SK-N-SH (cell line): ENCODE measurements around the gene FMO3. TPM values are rescaled to one million over a fixed set of nuclear protein-coding genes. Genes with fewer than 3 reads are reported as not detected.

Experiments
- CTCF ChIA-PET: fragments of 300-600, 350-600 bp; formaldehyde crosslinking; extraction: SDS; loops from one replicate; lab custom pipeline; 2021; lab: Yijun Ruan, JAX
- POLR2A ChIA-PET: fragments of 350-600 bp; sonication (Branson Sonifier 250); formaldehyde crosslinking; extraction: SDS; loops from one replicate; lab custom pipeline; 2020; ENCODE audit warnings: antibody characterized with exemption, inconsistent platforms; lab: Yijun Ruan, JAX
- DNase-seq: peaks from one replicate; pipeline ENCODE4 v3.0.0; 2012
- H2AFZ ChIP-seq: fragments of 200-600 bp; sonication (generic); 2 replicates; pipeline ENCODE4 v1.8.1; 2016; ENCODE audit warnings: antibody characterized with exemption, mild to moderate bottlenecking, low read depth
- H3F3A ChIP-seq: fragments of 200-600 bp; sonication (generic); replicated peaks from 2 replicates; pipeline ENCODE3; 2016; ENCODE audit warnings: antibody characterized with exemption, mild to moderate bottlenecking; ENCODE audit not compliant: insufficient read depth
- H3K27ac ChIP-seq, 2 experiments: fragments of 200-500 bp in 1 of 2; fragments of 200-600 bp in 1 of 2; sonication (Bioruptor generic) in 1 of 2; sonication (generic), shearing (Covaris generic) in 1 of 2; 2 replicates each; pipeline versions ENCODE4 v1.5.1 to v1.6.1; 2014 to 2016; ENCODE audit warnings: low read depth in 2 of 2, inconsistent platforms in 1 of 2, low read length in 1 of 2, mild to moderate bottlenecking in 1 of 2, mixed read lengths in 1 of 2
- H3K27me3 ChIP-seq: fragments of 200-600 bp; sonication (generic), shearing (Covaris generic); 2 replicates; pipeline ENCODE4 v1.6.1; 2016; ENCODE audit warnings: mixed run types; ENCODE audit not compliant: insufficient read depth
- H3K36me3 ChIP-seq, 2 experiments: fragments of 200-500 bp in 1 of 2; fragments of 200-600 bp in 1 of 2; sonication (Bioruptor generic) in 1 of 2; sonication (generic) in 1 of 2; replicated peaks in 1 of 2; 2 replicates each; pipeline versions ENCODE3 to v1.5.1; 2014 to 2016; ENCODE audit warnings: low read length in 1 of 2, mild to moderate bottlenecking in 1 of 2; ENCODE audit not compliant: insufficient read depth in 2 of 2, control insufficient read depth in 1 of 2
- H3K4me1 ChIP-seq, 2 experiments: fragments of 200-500 bp in 1 of 2; fragments of 200-600 bp in 1 of 2; sonication (Bioruptor generic) in 1 of 2; sonication (generic), shearing (Covaris generic) in 1 of 2; 2 replicates each; pipeline versions ENCODE4 v1.5.1 to v1.6.1; 2014 to 2016; ENCODE audit warnings: low read depth in 1 of 2, low read length in 1 of 2, mixed run types in 1 of 2; ENCODE audit not compliant: insufficient read depth in 2 of 2, control insufficient read depth in 1 of 2
- H3K4me2 ChIP-seq: fragments of 200-600 bp; sonication (generic), shearing (Covaris generic); 2 replicates; pipeline ENCODE4 v1.6.1; 2017; ENCODE audit warnings: mixed run types
- H3K4me3 ChIP-seq, 2 experiments: fragments of 200-500 bp in 1 of 2; fragments of 200-600 bp in 1 of 2; sonication (Bioruptor generic) in 1 of 2; sonication (generic), shearing (Covaris generic) in 1 of 2; 2 replicates each; pipeline versions ENCODE4 v1.5.1 to v1.8.1; 2014 to 2016; ENCODE audit warnings: low read depth in 2 of 2, inconsistent platforms in 1 of 2, low read length in 1 of 2, mild to moderate bottlenecking in 1 of 2, mixed read lengths in 1 of 2, moderate library complexity in 1 of 2
- H3K79me2 ChIP-seq: fragments of 200-600 bp; sonication (generic); 2 replicates; pipeline ENCODE4 v1.8.1; 2017; ENCODE audit warnings: mild to moderate bottlenecking; ENCODE audit not compliant: insufficient read depth
- H3K9ac ChIP-seq: fragments of 200-600 bp; sonication (generic); 2 replicates; pipeline ENCODE4 v1.6.1; 2017; ENCODE audit warnings: mixed run types
- H3K9me2 ChIP-seq: fragments of 200-600 bp; sonication (generic); 2 replicates; pipeline ENCODE4 v1.6.1; 2017; ENCODE audit warnings: mixed run types
- H3K9me3 ChIP-seq: fragments of 200-600 bp; sonication (generic); 2 replicates; pipeline ENCODE4 v1.6.1; 2017; ENCODE audit warnings: mixed run types, mild to moderate bottlenecking, moderate library complexity
- H4K20me1 ChIP-seq: fragments of 200-600 bp; sonication (generic); 2 replicates; pipeline ENCODE4 v1.6.1; 2017; ENCODE audit warnings: mild to moderate bottlenecking, mixed run types; ENCODE audit not compliant: insufficient read depth
- ELF1 ChIP-seq: IDR thresholded peaks from 2 replicates; pipeline ENCODE4 v1.4.0; 2012
- EP300 ChIP-seq, 2 experiments: IDR thresholded peaks; 2 replicates each; pipeline versions ENCODE4 v1.4.0 to v1.6.1; 2012; ENCODE audit warnings: borderline replicate concordance in 1 of 2, low read depth in 1 of 2, low read length in 1 of 2
- FOSL2 ChIP-seq: IDR thresholded peaks from 2 replicates; pipeline ENCODE4 v1.4.0; 2012; ENCODE audit warnings: low read depth, mild to moderate bottlenecking, moderate library complexity, borderline replicate concordance
- FOXJ3 ChIP-seq: sonication (generic); formaldehyde crosslinking; IDR thresholded peaks from 2 replicates; pipeline ENCODE4 v1.5.1; 2020; ENCODE audit warnings: mild to moderate bottlenecking, missing genetic modification reagents
- FOXM1 ChIP-seq: IDR thresholded peaks from 2 replicates; pipeline ENCODE4 v1.4.0; 2012; ENCODE audit warnings: low read depth, mild to moderate bottlenecking
- GABPA ChIP-seq: IDR thresholded peaks from 2 replicates; pipeline ENCODE4 v1.4.0; 2012; ENCODE audit warnings: low read depth, mild to moderate bottlenecking
- GATA2 ChIP-seq: sonication (generic); formaldehyde crosslinking; IDR thresholded peaks from 2 replicates; pipeline ENCODE4 v1.5.0; 2020; ENCODE audit warnings: mild to moderate bottlenecking, missing genetic modification reagents
- JUND ChIP-seq: IDR thresholded peaks from 2 replicates; pipeline ENCODE4 v1.4.0; 2012
- MXI1 ChIP-seq: IDR thresholded peaks from 2 replicates; pipeline ENCODE4 v1.6.1; 2012; ENCODE audit warnings: mild to moderate bottlenecking, low read depth, low read length, improper control_type of control experiment
- NFIC ChIP-seq: IDR thresholded peaks from 2 replicates; pipeline ENCODE4 v1.4.0; 2012; ENCODE audit warnings: borderline replicate concordance
- RAD21 ChIP-seq: IDR thresholded peaks from 2 replicates; pipeline ENCODE4 v1.6.1; 2012; ENCODE audit warnings: mild to moderate bottlenecking, low read length
- RFX5 ChIP-seq: IDR thresholded peaks from 2 replicates; pipeline ENCODE4 v1.6.1; 2012; ENCODE audit warnings: mild to moderate bottlenecking, improper control_type of control experiment, low read length
- RXRA ChIP-seq: IDR thresholded peaks from 2 replicates; pipeline ENCODE4 v1.4.0; 2012; ENCODE audit warnings: low read depth, mild to moderate bottlenecking, borderline replicate concordance
- TAF1 ChIP-seq: IDR thresholded peaks from 2 replicates; pipeline ENCODE4 v1.6.1; 2012; ENCODE audit warnings: low read depth, mild to moderate bottlenecking, low read length, moderate library complexity, borderline replicate concordance
- TEAD4 ChIP-seq: IDR thresholded peaks from 2 replicates; pipeline ENCODE4 v1.4.0; 2012; ENCODE audit warnings: mild to moderate bottlenecking, borderline replicate concordance; ENCODE audit not compliant: insufficient read depth
- USF1 ChIP-seq: IDR thresholded peaks from 2 replicates; pipeline ENCODE4 v1.4.0; 2012; ENCODE audit warnings: low read depth, borderline replicate concordance
- USF2 ChIP-seq: fragments of 150-350 bp; IDR thresholded peaks from 2 replicates; pipeline ENCODE4 v1.6.1; 2017; ENCODE audit warnings: antibody characterized with exemption, low read length, low read depth, borderline replicate concordance
- WGBS: methylation state at CpG from one replicate; pipeline ENCODE4 v1.1.6; 2017; ENCODE audit warnings: low lambda C conversion rate; 5-methylcytosine and 5-hydroxymethylcytosine counted together
- polyA plus RNA-seq, 3 experiments: library from polyadenylated mRNA; depleted of rRNA; stranded (reverse); fragments of >200 nt; gene quantifications; 2 replicates each; pipeline ENCODE4 v1.2.3, GENCODE V29; 2012
- TF ChIP-seq, protein P1 (sequence below): fragments of 150-350 bp; IDR thresholded peaks from 2 replicates; pipeline ENCODE4 v1.6.1; 2016; ENCODE audit warnings: mild to moderate bottlenecking, low read depth, low read length
- TF ChIP-seq, protein P2 (sequence below): IDR thresholded peaks from 2 replicates; pipeline ENCODE4 v1.4.0; 2012; ENCODE audit warnings: low read depth, borderline replicate concordance
- TF ChIP-seq, protein P3 (sequence below): IDR thresholded peaks from 2 replicates; pipeline ENCODE4 v1.4.0; 2012; ENCODE audit warnings: low read depth

FMO3 gene
- polyA plus RNA-seq, 1 of the 3 experiments (the other 2 are of a cell fraction): 0.85 TPM

DNA sequence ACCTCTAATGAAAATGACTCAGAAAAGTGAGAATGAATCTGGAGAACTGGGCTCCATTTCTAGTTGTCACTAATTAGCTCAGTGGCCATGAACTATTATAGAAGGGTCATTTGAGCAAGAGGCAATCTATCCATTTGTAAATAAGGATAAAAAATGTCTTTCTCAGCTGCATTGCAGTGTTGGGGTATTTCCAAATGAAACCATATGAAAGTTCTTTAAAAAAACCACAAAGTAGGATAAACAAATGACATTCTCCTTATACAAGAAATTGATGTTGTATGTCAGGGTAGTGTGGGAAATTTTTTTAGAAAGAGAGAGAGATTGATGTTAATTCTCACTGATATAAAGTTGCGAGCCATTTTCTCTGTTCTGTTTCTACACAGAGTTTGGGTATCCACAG lies 26.0 kb downstream of the FMO3 start:
- TF ChIP-seq, protein P1, sequence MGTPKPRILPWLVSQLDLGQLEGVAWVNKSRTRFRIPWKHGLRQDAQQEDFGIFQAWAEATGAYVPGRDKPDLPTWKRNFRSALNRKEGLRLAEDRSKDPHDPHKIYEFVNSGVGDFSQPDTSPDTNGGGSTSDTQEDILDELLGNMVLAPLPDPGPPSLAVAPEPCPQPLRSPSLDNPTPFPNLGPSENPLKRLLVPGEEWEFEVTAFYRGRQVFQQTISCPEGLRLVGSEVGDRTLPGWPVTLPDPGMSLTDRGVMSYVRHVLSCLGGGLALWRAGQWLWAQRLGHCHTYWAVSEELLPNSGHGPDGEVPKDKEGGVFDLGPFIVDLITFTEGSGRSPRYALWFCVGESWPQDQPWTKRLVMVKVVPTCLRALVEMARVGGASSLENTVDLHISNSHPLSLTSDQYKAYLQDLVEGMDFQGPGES: no peak
- TF ChIP-seq EP300 (IDR thresholded peaks at IDR 0.05; ENCODE audit: borderline replicate concordance in 1 of 2, low read depth in 1 of 2, low read length in 1 of 2) (no peak), USF1 (no peak), FOXJ3 (CRISPR knock-in tag) (no peak), GATA2 (CRISPR knock-in tag) (no peak), GABPA (no peak), RXRA (no peak), RFX5 (no peak), ELF1 (no peak), USF2 (no peak), FOXM1 (no peak), JUND (no peak), NFIC (no peak), FOSL2 (no peak), RAD21 (no peak), TAF1 (no peak), TEAD4 (no peak), MXI1 (no peak)
- TF ChIP-seq, protein P2, sequence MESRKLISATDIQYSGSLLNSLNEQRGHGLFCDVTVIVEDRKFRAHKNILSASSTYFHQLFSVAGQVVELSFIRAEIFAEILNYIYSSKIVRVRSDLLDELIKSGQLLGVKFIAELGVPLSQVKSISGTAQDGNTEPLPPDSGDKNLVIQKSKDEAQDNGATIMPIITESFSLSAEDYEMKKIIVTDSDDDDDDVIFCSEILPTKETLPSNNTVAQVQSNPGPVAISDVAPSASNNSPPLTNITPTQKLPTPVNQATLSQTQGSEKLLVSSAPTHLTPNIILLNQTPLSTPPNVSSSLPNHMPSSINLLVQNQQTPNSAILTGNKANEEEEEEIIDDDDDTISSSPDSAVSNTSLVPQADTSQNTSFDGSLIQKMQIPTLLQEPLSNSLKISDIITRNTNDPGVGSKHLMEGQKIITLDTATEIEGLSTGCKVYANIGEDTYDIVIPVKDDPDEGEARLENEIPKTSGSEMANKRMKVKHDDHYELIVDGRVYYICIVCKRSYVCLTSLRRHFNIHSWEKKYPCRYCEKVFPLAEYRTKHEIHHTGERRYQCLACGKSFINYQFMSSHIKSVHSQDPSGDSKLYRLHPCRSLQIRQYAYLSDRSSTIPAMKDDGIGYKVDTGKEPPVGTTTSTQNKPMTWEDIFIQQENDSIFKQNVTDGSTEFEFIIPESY: no peak
- TF ChIP-seq, protein P3, sequence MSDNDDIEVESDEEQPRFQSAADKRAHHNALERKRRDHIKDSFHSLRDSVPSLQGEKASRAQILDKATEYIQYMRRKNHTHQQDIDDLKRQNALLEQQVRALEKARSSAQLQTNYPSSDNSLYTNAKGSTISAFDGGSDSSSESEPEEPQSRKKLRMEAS: no peak
- ChIA-PET CTCF (interaction anchor here (1.2 kb wide), 1 partner anchor 797 kb away, joined by 3 read pairs; no protein-coding TSS in a partner anchor), POLR2A (no interaction called here)
- Histone ChIP-seq H3K27me3 (peaks cover 3% of the 10 kb centered on the region; the same call in 1 of the 2 replicates), H3K36me3 (no peaks in the 10 kb centered on the region), H2AFZ (no peak overlapping the region), H3K4me2 (no peak overlapping the region), H3K9me2 (no peaks in the 10 kb centered on the region), H3K4me3 (no peak overlapping the region), H3K27ac (no peak overlapping the region), H3K9me3 (no peaks in the 10 kb centered on the region), H4K20me1 (no peaks in the 10 kb centered on the region), H3K4me1 (no peaks in the 10 kb centered on the region), H3K9ac (no peak overlapping the region), H3F3A (no peaks in the 10 kb centered on the region), H3K79me2 (no peaks in the 10 kb centered on the region)
- DNase-seq: no peak
- 5% methylated on average over 1 of the region's 1 CpG for WGBS
